Bronchial epithelial cell (primary cell): ENCODE measurements around the gene SPPL2C. TPM values are rescaled to one million over a fixed set of nuclear protein-coding genes. Genes with fewer than 3 reads are reported as not detected.

Source experiments
- DNase-seq: peaks from one replicate; pipeline ENCODE4 v3.0.0-alpha.2; 2010; ENCODE audit warnings: low read depth
- FAIRE-seq: peaks from 2 replicates; lab custom pipeline; 2011; peaks lifted over from hg19 to GRCh38; lab: Jason Lieb, UNC
- H3K27me3 ChIP-seq: 2 replicates; pipeline ENCODE4 v1.5.1; 2011; ENCODE audit warnings: low read length; ENCODE audit not compliant: control insufficient read depth, insufficient read depth
- H3K36me3 ChIP-seq: 2 replicates; pipeline ENCODE4 v1.5.1; 2011; ENCODE audit warnings: low read length; ENCODE audit not compliant: control insufficient read depth, insufficient read depth
- H3K4me3 ChIP-seq: 2 replicates; pipeline ENCODE4 v1.5.1; 2011; ENCODE audit warnings: mild to moderate bottlenecking, low read depth, low read length, control low read depth
- CTCF ChIP-seq: IDR thresholded peaks from 2 replicates; pipeline ENCODE4 v1.5.1; 2011; ENCODE audit warnings: mild to moderate bottlenecking, moderate library complexity, low read length, control low read depth, inconsistent platforms; ENCODE audit not compliant: insufficient read depth, severe bottlenecking
- total RNA-seq: library from RNA; depleted of rRNA; stranded (reverse); fragments of >200 nt; gene quantifications from 2 replicates; pipeline ENCODE4 v1.2.1, GENCODE V29; 2014

SPPL2C gene
- total RNA-seq, 1 donor from 2014 or later = not detected

GRCh38 chr17:45824901-45825492 lies 19.7 kb upstream of the SPPL2C start:
- FAIRE-seq = no peak
- Histone ChIP-seq H3K4me3 (no peak overlapping the region), H3K27me3 (peaks cover 2% of the 10 kb centered on the region), H3K36me3 (no peaks in the 10 kb centered on the region)
- DNase-seq = no peak
- no peak for TF ChIP-seq CTCF

- Histone ChIP-seq H3K27me3 (peaks cover 2% of the 10 kb centered on the region), H3K36me3 (no peaks in the 10 kb centered on the region)
- no peak for FAIRE-seq
These were observed 18.9 kb upstream of the SPPL2C start for GRCh38 chr17:45825792-45826191.

GRCh38 chr17:45826919-45827588 lies 17.6 kb upstream of the SPPL2C start:
- H3K27me3 ChIP-seq = peaks cover 2% of the 10 kb centered on the region
- H3K36me3 ChIP-seq = no peaks in the 10 kb centered on the region
- H3K4me3 ChIP-seq = no peak overlapping the region
- DNase-seq (no peak), FAIRE-seq (no peak)
- TF ChIP-seq CTCF = no peak

More at GRCh38 chr17:45825792-45826191, 18.9 kb upstream of the SPPL2C start:
- H3K4me3 ChIP-seq = no peak overlapping the region
- DNase-seq = no peak
- TF ChIP-seq CTCF = no peak

GRCh38 chr17:45828171-45828570 lies 16.5 kb upstream of the SPPL2C start:
- no peak for DNase-seq
- TF ChIP-seq CTCF = no peak
- FAIRE-seq = no peak
- Histone ChIP-seq H3K27me3 (peaks cover 2% of the 10 kb centered on the region), H3K4me3 (no peak overlapping the region), H3K36me3 (no peaks in the 10 kb centered on the region)

- FAIRE-seq (no peak), DNase-seq (no peak)
- peaks cover 2% of the 10 kb centered on the region for H3K27me3 ChIP-seq
- no peaks in the 10 kb centered on the region for H3K36me3 ChIP-seq
- TF ChIP-seq CTCF = no peak
- H3K4me3 ChIP-seq = no peak overlapping the region
These were observed 16.0 kb upstream of the SPPL2C start for GRCh38 chr17:45828582-45829133.
